NT2/D1 (cell line): ENCODE data around the gene GPRC5B.
A peak's percentile ranks its signal among the peaks of the same experiment; 100 is the strongest.

Experiments used
- DNase-seq: peaks from one replicate; pipeline ENCODE4 v3.0.0-alpha.2; 2011; ENCODE audit warnings: low read depth, low spot score
- H3K27me3 ChIP-seq: 2 replicates; pipeline ENCODE4 v1.6.0; 2011; ENCODE audit warnings: mild to moderate bottlenecking; ENCODE audit not compliant: insufficient read length, insufficient read depth
- H3K36me3 ChIP-seq: 2 replicates; pipeline ENCODE4 v1.6.1; 2011; ENCODE audit warnings: mild to moderate bottlenecking, low read length, mixed read lengths; ENCODE audit not compliant: insufficient read depth, insufficient read length
- H3K4me1 ChIP-seq: 2 replicates; pipeline ENCODE4 v1.5.1; 2011; ENCODE audit not compliant: insufficient read depth, insufficient read length
- H3K4me3 ChIP-seq: 2 replicates; pipeline ENCODE4 v1.5.1; 2011; ENCODE audit warnings: low read depth; ENCODE audit not compliant: insufficient read length
- H3K9ac ChIP-seq: 2 replicates; pipeline ENCODE4 v1.6.0; 2011; ENCODE audit warnings: low read depth; ENCODE audit not compliant: insufficient read length
- H3K9me3 ChIP-seq: 2 replicates; pipeline ENCODE4 v1.5.1; 2011; ENCODE audit warnings: mild to moderate bottlenecking, low read length; ENCODE audit not compliant: insufficient read depth
- SUZ12 ChIP-seq: IDR thresholded peaks from 2 replicates; pipeline ENCODE4 v1.6.1; 2011; ENCODE audit not compliant: insufficient read length, insufficient read depth; ENCODE audit errors: extremely low read depth
- YY1 ChIP-seq: IDR thresholded peaks from 2 replicates; pipeline ENCODE4 v1.6.1; 2011; ENCODE audit not compliant: insufficient read length, insufficient read depth
- ZNF274 ChIP-seq: IDR thresholded peaks from 2 replicates; pipeline ENCODE4 v1.6.1; 2011; ENCODE audit warnings: mild to moderate bottlenecking, low read depth, low read length

GPRC5B gene

GRCh38 chr16:19842426-19843157 is 42.1 kb downstream of the GPRC5B start:
- no peak for DNase-seq
- Histone ChIP-seq H3K4me3 (no peak overlapping the region), H3K4me1 (no peaks in the 10 kb centered on the region), H3K9me3 (no peaks in the 10 kb centered on the region), H3K9ac (no peak overlapping the region), H3K36me3 (no peaks in the 10 kb centered on the region), H3K27me3 (no peaks in the 10 kb centered on the region)
- TF ChIP-seq ZNF274 = no peak
- no peak for TF ChIP-seq YY1
- no peak for TF ChIP-seq SUZ12

GRCh38 chr16:19841184-19841583 is 43.5 kb downstream of the GPRC5B start:
- Histone ChIP-seq H3K27me3 (no peaks in the 10 kb centered on the region), H3K4me3 (no peak overlapping the region), H3K9ac (no peak overlapping the region), H3K9me3 (no peaks in the 10 kb centered on the region), H3K4me1 (no peaks in the 10 kb centered on the region), H3K36me3 (no peaks in the 10 kb centered on the region)
- TF ChIP-seq ZNF274 (no peak), YY1 (no peak), SUZ12 (no peak)
- DNase-seq = no peak

GRCh38 chr16:19840524-19841110 is 44.0 kb downstream of the GPRC5B start:
- no peak for TF ChIP-seq ZNF274
- no peak for TF ChIP-seq YY1
- no peak for TF ChIP-seq SUZ12
- no peak overlapping the region for H3K4me3 ChIP-seq
- H3K4me1 ChIP-seq = no peaks in the 10 kb centered on the region
- H3K27me3 ChIP-seq = no peaks in the 10 kb centered on the region
- H3K9ac ChIP-seq = no peak overlapping the region
- DNase-seq = no peak
- H3K36me3 ChIP-seq = no peaks in the 10 kb centered on the region
- no peaks in the 10 kb centered on the region for H3K9me3 ChIP-seq

- H3K9me3 ChIP-seq = no peaks in the 10 kb centered on the region
- no peak overlapping the region for H3K4me3 ChIP-seq
- DNase-seq = peak; percentile 62
- no peaks in the 10 kb centered on the region for H3K36me3 ChIP-seq
- TF ChIP-seq ZNF274 (no peak), SUZ12 (no peak), YY1 (no peak)
- no peaks in the 10 kb centered on the region for H3K27me3 ChIP-seq
- no peaks in the 10 kb centered on the region for H3K4me1 ChIP-seq
- H3K9ac ChIP-seq = peak overlapping the region; percentile 52
These were observed 46.5 kb downstream of the GPRC5B start for GRCh38 chr16:19837984-19838707.

GRCh38 chr16:19837331-19837980 is 47.2 kb downstream of the GPRC5B start:
- no peak for DNase-seq
- no peaks in the 10 kb centered on the region for H3K36me3 ChIP-seq
- no peaks in the 10 kb centered on the region for H3K4me1 ChIP-seq
- H3K9ac ChIP-seq = no peak overlapping the region
- H3K4me3 ChIP-seq = no peak overlapping the region
- H3K27me3 ChIP-seq = no peaks in the 10 kb centered on the region
- no peaks in the 10 kb centered on the region for H3K9me3 ChIP-seq
- TF ChIP-seq SUZ12 = no peak
- no peak for TF ChIP-seq YY1
- no peak for TF ChIP-seq ZNF274

- Histone ChIP-seq H3K9ac (no peak overlapping the region), H3K9me3 (no peaks in the 10 kb centered on the region)
- no peak for DNase-seq
These were observed 48.7 kb downstream of the GPRC5B start for GRCh38 chr16:19835968-19836421.

More at GRCh38 chr16:19835968-19836421, 48.7 kb downstream of the GPRC5B start:
- H3K36me3 ChIP-seq = no peaks in the 10 kb centered on the region
- no peaks in the 10 kb centered on the region for H3K27me3 ChIP-seq
- TF ChIP-seq ZNF274 (no peak), YY1 (no peak), SUZ12 (no peak)
- H3K4me3 ChIP-seq = no peak overlapping the region
- H3K4me1 ChIP-seq = no peaks in the 10 kb centered on the region
